Thyroid gland (tissue), 4 donors: ENCODE data around the gene ANKRD12.

ENCODE experiments used
- POLR2A ChIP-seq, 2 donors: fragments of 450-650 bp; IDR thresholded peaks; one replicate each; pipeline ENCODE4 v1.6.1; 2017; ENCODE audit warnings: antibody characterized with exemption in 2 of 2, mild to moderate bottlenecking in 2 of 2, moderate library complexity in 1 of 2
- TF ChIP-seq, protein P1 (sequence below), 6 experiments: fragments of 200-600 bp in 3 of 6; fragments of 450-650 bp in 3 of 6; sonication (generic) in 3 of 6; IDR thresholded peaks; one replicate each; pipeline ENCODE4 v1.5.1; 2016 to 2019; ENCODE audit warnings: antibody characterized with exemption in 6 of 6, mild to moderate bottlenecking in 2 of 6, inconsistent platforms in 1 of 6, moderate library complexity in 1 of 6

DNA sequence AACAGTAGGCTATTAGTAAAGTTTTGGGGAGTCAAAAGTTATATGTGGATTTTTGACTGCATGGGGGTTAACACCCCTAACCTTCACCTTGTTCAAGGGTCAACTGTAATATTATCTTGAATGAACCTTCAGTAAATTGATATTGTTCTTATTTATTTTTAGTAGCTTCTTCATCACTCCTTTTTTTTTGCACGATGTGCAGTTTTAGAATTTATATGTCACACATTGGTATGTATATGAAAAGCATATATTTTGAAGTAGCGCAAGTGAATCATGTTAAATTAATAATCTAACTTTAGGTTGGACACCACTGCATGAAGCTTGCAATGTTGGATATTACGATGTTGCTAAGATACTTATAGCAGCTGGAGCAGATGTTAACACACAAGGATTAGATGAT lies 79.9 kb downstream of the ANKRD12 start:
- TF ChIP-seq, protein P1, sequence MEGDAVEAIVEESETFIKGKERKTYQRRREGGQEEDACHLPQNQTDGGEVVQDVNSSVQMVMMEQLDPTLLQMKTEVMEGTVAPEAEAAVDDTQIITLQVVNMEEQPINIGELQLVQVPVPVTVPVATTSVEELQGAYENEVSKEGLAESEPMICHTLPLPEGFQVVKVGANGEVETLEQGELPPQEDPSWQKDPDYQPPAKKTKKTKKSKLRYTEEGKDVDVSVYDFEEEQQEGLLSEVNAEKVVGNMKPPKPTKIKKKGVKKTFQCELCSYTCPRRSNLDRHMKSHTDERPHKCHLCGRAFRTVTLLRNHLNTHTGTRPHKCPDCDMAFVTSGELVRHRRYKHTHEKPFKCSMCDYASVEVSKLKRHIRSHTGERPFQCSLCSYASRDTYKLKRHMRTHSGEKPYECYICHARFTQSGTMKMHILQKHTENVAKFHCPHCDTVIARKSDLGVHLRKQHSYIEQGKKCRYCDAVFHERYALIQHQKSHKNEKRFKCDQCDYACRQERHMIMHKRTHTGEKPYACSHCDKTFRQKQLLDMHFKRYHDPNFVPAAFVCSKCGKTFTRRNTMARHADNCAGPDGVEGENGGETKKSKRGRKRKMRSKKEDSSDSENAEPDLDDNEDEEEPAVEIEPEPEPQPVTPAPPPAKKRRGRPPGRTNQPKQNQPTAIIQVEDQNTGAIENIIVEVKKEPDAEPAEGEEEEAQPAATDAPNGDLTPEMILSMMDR (IDR thresholded peaks at IDR 0.05) = no peak
- no peak for TF ChIP-seq POLR2A (IDR thresholded peaks at IDR 0.05)
